Calu3 (cell line): Measurements from ENCODE around the gene TSPAN9. TPM values are rescaled to one million over a fixed set of nuclear protein-coding genes. Genes with fewer than 3 reads are reported as not detected.
"Not testable (repeated sequence)": the region's sequence is repeated elsewhere in the genome, so short reads cannot be mapped to it uniquely, and the experiment has no call there.

Experiments used
- BruUV-seq: library from RNA; stranded (reverse); fragments of 400-500 nt; replicated peaks from 2 replicates; lab custom pipeline; 2021; lab: Mats Ljungman, UMichigan
- CTCF ChIA-PET: fragments of 300-600 bp; sonication (Branson Sonifier 250); formaldehyde crosslinking; loops from one replicate; lab custom pipeline; 2022; ENCODE audit warnings: antibody characterized with exemption; lab: Charles Lee
- DNase-seq: peaks from one replicate; pipeline ENCODE4 v3.0.0; 2022
- H3K27ac Mint-ChIP-seq: one replicate; pipeline ENCODE4 v1.8.0; 2022; ENCODE audit warnings: mixed read lengths; ENCODE audit not compliant: unreplicated experiment
- H3K27me3 Mint-ChIP-seq: one replicate; pipeline ENCODE4 v1.8.0; 2022; ENCODE audit warnings: mixed read lengths; ENCODE audit not compliant: unreplicated experiment
- H3K36me3 Mint-ChIP-seq: one replicate; pipeline ENCODE4 v1.8.0; 2022; ENCODE audit warnings: mild to moderate bottlenecking, moderate library complexity, mixed read lengths; ENCODE audit not compliant: insufficient read depth, unreplicated experiment
- H3K4me1 Mint-ChIP-seq: one replicate; pipeline ENCODE4 v1.8.0; 2022; ENCODE audit warnings: mild to moderate bottlenecking, low read depth, mixed read lengths; ENCODE audit not compliant: unreplicated experiment
- H3K4me3 Mint-ChIP-seq: one replicate; pipeline ENCODE4 v1.8.0; 2022; ENCODE audit warnings: mild to moderate bottlenecking, low read depth, moderate library complexity, mixed read lengths; ENCODE audit not compliant: unreplicated experiment
- H3K9me3 Mint-ChIP-seq: one replicate; pipeline ENCODE4 v1.8.0; 2022; ENCODE audit warnings: low read depth, mixed read lengths; ENCODE audit not compliant: unreplicated experiment
- intact Hi-C: fragments of 100-400 bp; cut with micrococcal nuclease; formaldehyde crosslinking; loops from one replicate; pipeline ENCODE4 v1.10.0; 2022; ENCODE audit not compliant: unreplicated experiment
- total RNA-seq: library from RNA; stranded (reverse); gene quantifications from 2 replicates; pipeline ENCODE4 v1.2.3, GENCODE V29; 2022
- TF ChIP-seq, protein P1 (sequence below): fragments of 200-600 bp; IDR thresholded peaks from one replicate; pipeline ENCODE4 v1.8.0; 2022; ENCODE audit warnings: antibody characterized with exemption; ENCODE audit not compliant: unreplicated experiment

Gene TSPAN9
- total RNA-seq, 1 experiment from 2014 or later = 6.0 TPM

DNA sequence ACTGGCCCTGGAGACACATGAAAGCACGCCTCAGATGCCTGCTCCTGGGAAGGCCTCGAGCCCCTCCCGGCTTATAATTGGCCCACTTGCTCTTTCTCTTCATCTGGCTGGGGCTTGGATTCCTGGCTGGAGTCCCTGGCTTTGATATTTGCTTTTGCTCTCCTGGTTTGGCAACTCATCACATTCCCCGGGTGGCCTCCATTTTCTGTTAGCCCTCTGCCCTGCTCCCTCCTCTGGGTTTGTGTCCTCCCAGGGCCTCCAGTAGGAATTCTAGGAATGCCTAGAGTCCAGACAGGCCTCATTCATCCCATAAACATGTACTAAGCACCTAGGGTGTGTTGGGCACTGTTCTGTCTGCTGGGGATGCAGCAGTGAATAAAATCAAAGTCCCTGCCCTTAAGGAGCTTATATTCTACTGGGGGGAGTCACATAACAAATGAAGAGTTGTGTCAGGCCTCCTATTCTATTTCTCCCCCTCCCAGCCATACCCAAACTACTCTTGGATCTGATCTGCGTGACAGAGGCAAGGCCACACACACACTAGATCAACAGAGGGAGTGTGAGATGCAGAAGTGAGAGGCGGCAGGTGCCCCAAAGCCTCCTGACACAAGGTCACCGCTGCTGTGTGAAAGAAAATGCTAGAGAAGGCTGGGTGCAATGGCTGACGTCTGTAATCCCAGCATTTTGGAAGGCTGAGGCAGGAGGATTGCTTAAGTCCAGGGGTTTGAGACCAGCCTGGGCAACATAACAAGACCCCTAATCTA is 21.3 kb upstream of the TSPAN9 start:
- H3K9me3 Mint-ChIP-seq = no peaks in the 10 kb centered on the region
- TF ChIP-seq, protein P1, sequence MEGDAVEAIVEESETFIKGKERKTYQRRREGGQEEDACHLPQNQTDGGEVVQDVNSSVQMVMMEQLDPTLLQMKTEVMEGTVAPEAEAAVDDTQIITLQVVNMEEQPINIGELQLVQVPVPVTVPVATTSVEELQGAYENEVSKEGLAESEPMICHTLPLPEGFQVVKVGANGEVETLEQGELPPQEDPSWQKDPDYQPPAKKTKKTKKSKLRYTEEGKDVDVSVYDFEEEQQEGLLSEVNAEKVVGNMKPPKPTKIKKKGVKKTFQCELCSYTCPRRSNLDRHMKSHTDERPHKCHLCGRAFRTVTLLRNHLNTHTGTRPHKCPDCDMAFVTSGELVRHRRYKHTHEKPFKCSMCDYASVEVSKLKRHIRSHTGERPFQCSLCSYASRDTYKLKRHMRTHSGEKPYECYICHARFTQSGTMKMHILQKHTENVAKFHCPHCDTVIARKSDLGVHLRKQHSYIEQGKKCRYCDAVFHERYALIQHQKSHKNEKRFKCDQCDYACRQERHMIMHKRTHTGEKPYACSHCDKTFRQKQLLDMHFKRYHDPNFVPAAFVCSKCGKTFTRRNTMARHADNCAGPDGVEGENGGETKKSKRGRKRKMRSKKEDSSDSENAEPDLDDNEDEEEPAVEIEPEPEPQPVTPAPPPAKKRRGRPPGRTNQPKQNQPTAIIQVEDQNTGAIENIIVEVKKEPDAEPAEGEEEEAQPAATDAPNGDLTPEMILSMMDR = no peak
- no peak overlapping the region for H3K4me3 Mint-ChIP-seq
- peaks cover 46% of the 10 kb centered on the region for H3K27me3 Mint-ChIP-seq
- BruUV-seq = no TSS peak
- no peak overlapping the region for H3K27ac Mint-ChIP-seq
- intact Hi-C loops = no loop called here
- no peak for DNase-seq
- no peaks in the 10 kb centered on the region for H3K4me1 Mint-ChIP-seq
- CTCF ChIA-PET = no interaction called here
- no peaks in the 10 kb centered on the region for H3K36me3 Mint-ChIP-seq

DNA sequence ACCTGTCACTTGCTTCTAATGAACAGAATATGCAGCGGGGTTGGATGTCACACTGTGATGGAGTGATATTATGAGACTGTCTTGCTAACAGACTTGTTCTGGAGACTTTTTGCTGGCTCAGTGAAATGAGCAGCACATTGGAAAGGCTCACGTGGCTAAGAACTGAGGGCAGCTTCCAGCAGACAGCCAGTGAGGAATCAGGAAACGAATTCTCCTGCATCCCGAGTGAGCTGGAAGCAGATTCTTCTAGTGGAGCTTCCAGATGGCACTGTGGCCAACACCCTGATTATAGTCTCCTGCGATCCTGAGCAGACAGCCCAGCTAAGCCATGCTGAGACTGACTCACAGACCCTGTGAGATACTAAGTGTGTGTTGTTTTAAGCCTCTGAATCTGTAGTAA is 16.1 kb upstream of the TSPAN9 start:
- Mint-ChIP-seq H3K4me1 (no peaks in the 10 kb centered on the region), H3K4me3 (no peak overlapping the region), H3K36me3 (peaks cover 5% of the 10 kb centered on the region), H3K9me3 (peaks cover 3% of the 10 kb centered on the region), H3K27me3 (peaks cover 57% of the 10 kb centered on the region), H3K27ac (no peak overlapping the region)
- DNase-seq = no peak
- intact Hi-C loops = no loop called here
- BruUV-seq = no TSS peak
- CTCF ChIA-PET = interaction anchor here (0.6 kb wide), 1 partner anchor 14 kb away, joined by 3 read pairs; no protein-coding TSS in a partner anchor
- TF ChIP-seq, protein P1 = no peak

DNA sequence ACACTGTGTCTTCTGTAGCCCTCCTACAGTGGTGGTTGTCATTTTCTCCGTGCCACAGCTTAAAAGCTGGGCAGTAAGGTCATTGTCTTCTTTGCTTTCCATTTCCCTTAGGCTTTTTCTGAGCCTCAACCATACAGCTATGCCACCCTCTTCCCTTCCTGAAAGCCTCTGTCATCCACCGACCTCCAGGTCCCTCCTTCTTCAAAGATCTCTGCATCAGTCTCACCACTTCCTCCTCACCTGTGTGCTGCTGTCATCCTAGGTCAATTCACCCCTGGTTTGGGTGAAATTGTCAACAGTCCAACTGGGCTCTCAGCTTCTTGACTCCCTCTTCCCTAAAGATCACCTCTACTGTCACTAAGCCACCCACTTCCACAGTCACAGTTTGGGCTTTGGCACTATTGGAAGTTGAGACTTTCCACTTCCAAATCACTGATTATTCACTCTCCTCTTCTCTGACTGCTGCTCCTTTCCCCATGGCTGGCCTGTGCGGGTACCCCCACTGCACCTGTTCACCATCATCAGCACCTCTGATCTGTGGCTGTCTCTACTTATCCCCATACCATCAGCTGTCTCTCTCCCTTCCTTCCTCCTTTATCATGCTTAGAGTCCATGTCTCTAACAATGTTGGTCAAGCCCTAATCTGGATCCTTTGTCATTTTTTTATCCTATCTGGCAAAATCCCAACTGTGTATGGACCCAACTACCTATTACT is 15.5 kb upstream of the TSPAN9 start:
- Mint-ChIP-seq H3K4me1 (no peaks in the 10 kb centered on the region), H3K27ac (no peak overlapping the region), H3K27me3 (peaks cover 58% of the 10 kb centered on the region), H3K4me3 (no peak overlapping the region), H3K9me3 (peaks cover 3% of the 10 kb centered on the region), H3K36me3 (peaks cover 5% of the 10 kb centered on the region)
- TF ChIP-seq, protein P1 = no peak
- intact Hi-C loops = no loop called here
- DNase-seq = no peak
- CTCF ChIA-PET = interaction anchor here (0.6 kb wide), 1 partner anchor 13 kb away, joined by 3 read pairs; no protein-coding TSS in a partner anchor
- no TSS peak for BruUV-seq

DNA sequence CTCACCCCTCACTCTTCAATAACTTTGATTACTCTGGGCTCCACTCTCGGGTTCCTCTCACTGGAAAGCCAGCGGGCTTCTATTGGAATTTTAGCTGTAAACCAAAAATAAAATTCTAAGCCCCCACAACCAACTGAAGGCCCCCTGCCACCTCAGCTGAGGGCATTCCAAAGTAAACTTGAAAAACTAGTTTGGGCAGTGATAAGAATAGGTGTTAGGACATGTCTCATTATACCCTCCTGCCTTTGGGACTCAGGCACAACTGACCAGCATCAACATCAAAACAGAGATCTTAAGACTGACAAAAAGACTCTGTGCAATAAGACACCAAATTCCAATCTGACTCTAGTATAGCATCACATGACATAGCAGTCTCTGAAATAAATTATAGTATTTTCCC is 11.9 kb upstream of the TSPAN9 start:
- H3K27me3 Mint-ChIP-seq = peaks cover 83% of the 10 kb centered on the region
- H3K27ac Mint-ChIP-seq = no peak overlapping the region
- DNase-seq = no peak
- H3K4me1 Mint-ChIP-seq = no peaks in the 10 kb centered on the region
- peaks cover 5% of the 10 kb centered on the region for H3K36me3 Mint-ChIP-seq
- H3K9me3 Mint-ChIP-seq = peaks cover 3% of the 10 kb centered on the region
- TF ChIP-seq, protein P1 = no peak
- intact Hi-C loops = no loop called here
- BruUV-seq = no TSS peak
- H3K4me3 Mint-ChIP-seq = no peak overlapping the region
- CTCF ChIA-PET = interaction anchor here (1.0 kb wide), 1 partner anchor 74 kb away, joined by 3 read pairs; no protein-coding TSS in a partner anchor

DNA sequence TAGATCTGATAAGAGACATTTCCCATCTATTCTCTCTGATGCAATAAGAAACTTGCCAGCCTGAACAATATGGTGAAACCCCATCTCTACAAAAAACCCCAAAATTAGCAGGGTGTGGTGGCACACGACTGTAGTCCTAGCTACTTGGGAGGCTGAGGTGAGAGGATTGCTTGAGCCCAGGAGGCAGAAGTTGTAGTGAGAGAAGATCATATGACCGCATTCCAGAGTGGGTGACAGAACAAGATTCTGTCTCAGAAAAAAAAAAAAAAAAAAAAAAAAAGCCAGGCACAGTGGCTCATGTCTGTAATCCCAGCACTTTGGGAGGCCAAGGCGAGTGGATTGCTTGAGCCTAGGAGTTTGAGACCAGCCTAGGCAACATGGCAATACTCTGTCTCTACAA is 11.3 kb upstream of the TSPAN9 start:
- BruUV-seq, H3K9me3 Mint-ChIP-seq, H3K36me3 Mint-ChIP-seq, H3K27ac Mint-ChIP-seq, intact Hi-C loops, DNase-seq, H3K4me1 Mint-ChIP-seq, H3K4me3 Mint-ChIP-seq: not testable (repeated sequence)
- CTCF ChIA-PET = interaction anchor here (0.8 to 1.0 kb wide), 2 partner anchors 9 to 73 kb away, joined by 3 to 4 read pairs; no protein-coding TSS in a partner anchor
- peaks cover 83% of the 10 kb centered on the region for H3K27me3 Mint-ChIP-seq
